Endodermal cell (in vitro differentiated cells): Measurements from ENCODE around the gene TUBGCP2. TPM values are rescaled to one million over a fixed set of nuclear protein-coding genes. Genes with fewer than 3 reads are reported as not detected.

ENCODE experiments used
- DNase-seq: peaks from one replicate; pipeline ENCODE4 v3.0.0-alpha.2; 2017
- H3K27ac ChIP-seq: 2 replicates; pipeline ENCODE4 v1.5.1; 2013; ENCODE audit warnings: mild to moderate bottlenecking, low read depth, low read length, moderate library complexity
- H3K27me3 ChIP-seq: 2 replicates; pipeline ENCODE4 v1.6.1; 2013; ENCODE audit warnings: mild to moderate bottlenecking, low read length, moderate library complexity; ENCODE audit not compliant: insufficient read depth, control insufficient read depth, poor library complexity, severe bottlenecking
- H3K36me3 ChIP-seq: 2 replicates; pipeline ENCODE4 v1.7.0; 2013; ENCODE audit warnings: mild to moderate bottlenecking, low read length, moderate library complexity; ENCODE audit not compliant: control insufficient read depth, insufficient read depth
- H3K4me1 ChIP-seq: one replicate; pipeline ENCODE4 v1.7.0; 2013; ENCODE audit warnings: low read length; ENCODE audit not compliant: control insufficient read depth, insufficient read depth
- H3K4me3 ChIP-seq: 2 replicates; pipeline ENCODE4 v1.5.1; 2013; ENCODE audit warnings: mild to moderate bottlenecking, low read length, moderate library complexity
- H3K9ac ChIP-seq: 2 replicates; pipeline ENCODE4 v1.6.1; 2013; ENCODE audit warnings: mild to moderate bottlenecking, low read length, moderate library complexity; ENCODE audit not compliant: poor library complexity, severe bottlenecking; ENCODE audit errors: extremely low read depth
- H3K9me3 ChIP-seq: 2 replicates; pipeline ENCODE4 v1.6.1; 2013; ENCODE audit warnings: mild to moderate bottlenecking, low read length, moderate library complexity; ENCODE audit not compliant: control insufficient read depth
- H3K27ac Mint-ChIP-seq: 2 replicates; pipeline ENCODE4 v1.8.0; 2020; ENCODE audit warnings: mixed read lengths
- H3K27me3 Mint-ChIP-seq: 2 replicates; pipeline ENCODE4 v1.8.0; 2021; ENCODE audit warnings: mild to moderate bottlenecking, mixed read lengths; ENCODE audit not compliant: insufficient read depth
- H3K36me3 Mint-ChIP-seq: 2 replicates; pipeline ENCODE4 v1.8.0; 2020; ENCODE audit warnings: low read depth, mixed read lengths
- H3K4me1 Mint-ChIP-seq: 2 replicates; pipeline ENCODE4 v1.8.0; 2020; ENCODE audit warnings: mixed read lengths
- H3K4me3 Mint-ChIP-seq: 2 replicates; pipeline ENCODE4 v1.8.0; 2020; ENCODE audit warnings: mild to moderate bottlenecking, moderate library complexity, mixed read lengths
- H3K9me3 Mint-ChIP-seq: 2 replicates; pipeline ENCODE4 v1.8.0; 2020; ENCODE audit warnings: mild to moderate bottlenecking, mixed read lengths
- WGBS, 2 experiments: methylation state at CpG; one replicate each; pipeline versions ENCODE4 v1.1.5 to v1.1.7; 2013; ENCODE audit warnings: missing lambda C conversion rate in 2 of 2, mixed read lengths in 1 of 2; ENCODE audit not compliant: insufficient coverage in 1 of 2, insufficient read length in 1 of 2; 5-methylcytosine and 5-hydroxymethylcytosine counted together
- total RNA-seq, 2 donors: library from RNA; stranded (reverse); fragmentation: NEBNext Ultra II Directional in 1 of 2; extraction: Animal tissue kit (Norgen Biotek cat#: 25700) in 1 of 2; gene quantifications; 2 replicates in 1 of 2; 3 replicates in 1 of 2; pipeline ENCODE4 v1.2.1, GENCODE V29; 2021
- TF ChIP-seq, protein P1 (sequence below): fragments of 200-600 bp; sonication (generic); conservative IDR thresholded peaks from 2 replicates; pipeline ENCODE4 v1.5.0; 2021; ENCODE audit warnings: antibody characterized with exemption, mild to moderate bottlenecking

The TUBGCP2 gene
- total RNA-seq, 2 donors from 2014 or later = 52.8 to 63.0 TPM

DNA sequence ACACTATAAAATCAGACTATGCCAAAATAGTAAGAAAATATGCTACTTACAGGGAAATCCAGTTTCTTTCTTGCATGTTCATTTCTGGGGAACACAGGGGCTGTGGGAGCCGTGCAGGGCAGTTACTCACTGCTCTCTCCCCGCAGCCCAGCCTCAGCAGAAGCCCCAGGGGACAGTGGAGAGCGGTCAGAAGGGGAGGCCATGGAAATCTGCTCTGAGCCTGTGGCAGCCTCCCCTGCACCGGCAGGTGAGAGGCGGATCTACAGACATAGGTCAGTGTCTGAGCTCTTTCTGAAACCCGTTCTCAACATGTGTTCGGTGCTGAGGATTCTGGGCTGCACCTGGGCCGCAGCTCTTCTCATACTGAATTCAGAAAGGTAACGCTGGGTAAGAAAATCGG, 2.9 kb upstream of the TUBGCP2 start:
- H3K4me3 Mint-ChIP-seq = no peak overlapping the region

DNA sequence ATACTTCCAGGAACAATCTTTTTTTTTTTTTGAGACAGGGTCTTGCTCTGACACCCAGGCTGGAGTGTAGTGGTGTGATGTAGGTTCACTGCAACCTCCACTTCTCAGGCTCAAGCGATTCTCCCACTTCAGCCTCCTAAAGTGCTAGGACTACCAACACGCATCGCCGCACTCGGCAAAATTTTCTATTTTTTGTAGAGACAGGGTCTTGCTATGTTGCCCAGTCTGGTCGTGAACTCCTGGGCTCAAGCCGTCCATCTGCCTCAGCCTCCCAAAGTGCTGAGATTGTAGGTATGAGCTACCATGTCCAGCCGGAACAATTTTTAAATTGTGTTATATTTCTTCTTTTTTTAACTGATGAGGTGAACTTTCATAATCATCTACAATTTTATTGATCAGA, 2.1 kb upstream of the TUBGCP2 start:
- peaks cover 14% of the 10 kb centered on the region for H3K4me1 Mint-ChIP-seq
- Histone ChIP-seq H3K9me3 (no peaks in the 10 kb centered on the region), H3K9ac (no peak overlapping the region), H3K36me3 (peaks cover 28% of the 10 kb centered on the region), H3K4me3 (no peak overlapping the region), H3K27ac (no peak overlapping the region), H3K27me3 (no peaks in the 10 kb centered on the region), H3K4me1 (peaks cover 11% of the 10 kb centered on the region)
- H3K4me3 Mint-ChIP-seq = no peak overlapping the region
- no peak overlapping the region for H3K27ac Mint-ChIP-seq
- TF ChIP-seq, protein P1, sequence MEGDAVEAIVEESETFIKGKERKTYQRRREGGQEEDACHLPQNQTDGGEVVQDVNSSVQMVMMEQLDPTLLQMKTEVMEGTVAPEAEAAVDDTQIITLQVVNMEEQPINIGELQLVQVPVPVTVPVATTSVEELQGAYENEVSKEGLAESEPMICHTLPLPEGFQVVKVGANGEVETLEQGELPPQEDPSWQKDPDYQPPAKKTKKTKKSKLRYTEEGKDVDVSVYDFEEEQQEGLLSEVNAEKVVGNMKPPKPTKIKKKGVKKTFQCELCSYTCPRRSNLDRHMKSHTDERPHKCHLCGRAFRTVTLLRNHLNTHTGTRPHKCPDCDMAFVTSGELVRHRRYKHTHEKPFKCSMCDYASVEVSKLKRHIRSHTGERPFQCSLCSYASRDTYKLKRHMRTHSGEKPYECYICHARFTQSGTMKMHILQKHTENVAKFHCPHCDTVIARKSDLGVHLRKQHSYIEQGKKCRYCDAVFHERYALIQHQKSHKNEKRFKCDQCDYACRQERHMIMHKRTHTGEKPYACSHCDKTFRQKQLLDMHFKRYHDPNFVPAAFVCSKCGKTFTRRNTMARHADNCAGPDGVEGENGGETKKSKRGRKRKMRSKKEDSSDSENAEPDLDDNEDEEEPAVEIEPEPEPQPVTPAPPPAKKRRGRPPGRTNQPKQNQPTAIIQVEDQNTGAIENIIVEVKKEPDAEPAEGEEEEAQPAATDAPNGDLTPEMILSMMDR = no peak
- H3K36me3 Mint-ChIP-seq = peaks cover 22% of the 10 kb centered on the region
- DNase-seq = no peak
- WGBS, 2 experiments = 95 to 100% methylated on average over 2 to 8 of the region's 8 CpGs
- peaks cover 1% of the 10 kb centered on the region for H3K27me3 Mint-ChIP-seq
- no peaks in the 10 kb centered on the region for H3K9me3 Mint-ChIP-seq

More for the DNA sequence above, 2.9 kb upstream of the TUBGCP2 start:
- Histone ChIP-seq H3K27me3 (no peaks in the 10 kb centered on the region), H3K27ac (no peak overlapping the region), H3K4me1 (peaks cover 6% of the 10 kb centered on the region), H3K9me3 (no peaks in the 10 kb centered on the region), H3K36me3 (peaks cover 28% of the 10 kb centered on the region), H3K4me3 (no peak overlapping the region), H3K9ac (no peak overlapping the region)
- Mint-ChIP-seq H3K9me3 (no peaks in the 10 kb centered on the region), H3K4me1 (peaks cover 8% of the 10 kb centered on the region), H3K36me3 (peaks cover 22% of the 10 kb centered on the region), H3K27ac (no peak overlapping the region), H3K27me3 (peaks cover 5% of the 10 kb centered on the region)
- 97 to 98% methylated on average over 10 of the region's 10 CpGs for WGBS, 2 experiments
- no peak for DNase-seq
- TF ChIP-seq, protein P1 = no peak

DNA sequence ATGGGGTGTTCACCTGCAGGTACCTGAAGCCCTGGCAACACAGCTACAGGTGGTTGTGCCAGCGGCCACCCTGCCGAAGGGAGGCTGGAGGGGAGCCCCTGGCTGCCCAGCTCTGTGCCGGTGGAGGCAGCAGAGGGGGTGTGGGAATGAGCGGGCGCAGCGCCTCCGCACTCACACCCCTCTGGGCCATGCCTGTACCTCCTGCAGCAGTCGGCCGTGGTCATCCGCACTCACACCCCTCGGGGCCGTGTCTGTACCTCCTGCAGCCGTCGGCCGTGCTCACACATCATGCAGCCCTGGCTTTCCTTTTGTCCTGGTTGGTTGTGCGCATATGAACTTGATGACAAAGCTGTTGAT, 1.7 kb upstream of the TUBGCP2 start:
- Histone ChIP-seq H3K4me3 (no peak overlapping the region), H3K4me1 (peaks cover 14% of the 10 kb centered on the region), H3K36me3 (peaks cover 28% of the 10 kb centered on the region), H3K27ac (no peak overlapping the region), H3K27me3 (no peaks in the 10 kb centered on the region), H3K9me3 (no peaks in the 10 kb centered on the region), H3K9ac (no peak overlapping the region)
- DNase-seq = no peak
- H3K4me1 Mint-ChIP-seq = peaks cover 17% of the 10 kb centered on the region
- peaks cover 24% of the 10 kb centered on the region for H3K36me3 Mint-ChIP-seq
- 93 to 96% methylated on average over 14 to 16 of the region's 16 CpGs for WGBS, 2 experiments
- H3K27me3 Mint-ChIP-seq = peaks cover 1% of the 10 kb centered on the region
- H3K27ac Mint-ChIP-seq = no peak overlapping the region
- TF ChIP-seq, protein P1 = no peak
- no peaks in the 10 kb centered on the region for H3K9me3 Mint-ChIP-seq
- H3K4me3 Mint-ChIP-seq = no peak overlapping the region
